HEK293T (cell line): ENCODE data around the gene CST8.

Experiments
- CTCF ChIA-PET: fragments of 350-600 bp; formaldehyde crosslinking; extraction: SDS; loops from one replicate; lab custom pipeline; 2021; ENCODE audit warnings: antibody characterized with exemption, inconsistent platforms; lab: Yijun Ruan, JAX
- POLR2A ChIA-PET: fragments of 350-600 bp; formaldehyde crosslinking; extraction: SDS; loops from one replicate; lab custom pipeline; 2020; ENCODE audit warnings: antibody characterized with exemption, inconsistent platforms; lab: Yijun Ruan, JAX
- DNase-seq: peaks from one replicate; pipeline ENCODE4 v3.0.0; 2012; ENCODE audit warnings: mixed read lengths; ENCODE audit errors: extremely low spot score
- ARNT ChIP-seq: fragments of 450-650 bp; IDR thresholded peaks from 2 replicates; pipeline ENCODE4 v1.6.1; 2017; ENCODE audit warnings: mild to moderate bottlenecking
- BHLHE40 ChIP-seq: fragments of 450-650 bp; IDR thresholded peaks from 2 replicates; pipeline ENCODE4 v1.6.1; 2016; ENCODE audit warnings: mild to moderate bottlenecking, moderate library complexity, borderline replicate concordance
- CTBP1 ChIP-seq: fragments of 450-650 bp; IDR thresholded peaks from 2 replicates; pipeline ENCODE4 v1.6.1; 2016; ENCODE audit warnings: borderline replicate concordance
- ELF4 ChIP-seq: fragments of 450-650 bp; IDR thresholded peaks from 2 replicates; pipeline ENCODE4 v1.6.1; 2017; ENCODE audit warnings: antibody characterized with exemption
- FOXA1 ChIP-seq: fragments of 450-650 bp; IDR thresholded peaks from 2 replicates; pipeline ENCODE4 v1.6.1; 2016; ENCODE audit warnings: mild to moderate bottlenecking
- FOXK2 ChIP-seq: fragments of 450-650 bp; IDR thresholded peaks from 2 replicates; pipeline ENCODE4 v1.6.1; 2016; ENCODE audit warnings: mild to moderate bottlenecking
- FOXM1 ChIP-seq: fragments of 450-650 bp; IDR thresholded peaks from 2 replicates; pipeline ENCODE4 v1.6.1; 2017; ENCODE audit warnings: mild to moderate bottlenecking, borderline replicate concordance
- HDGF ChIP-seq: fragments of 450-650 bp; IDR thresholded peaks from 2 replicates; pipeline ENCODE4 v1.6.1; 2017; ENCODE audit warnings: antibody characterized with exemption, borderline replicate concordance
- L3MBTL2 ChIP-seq: fragments of 450-650 bp; conservative IDR thresholded peaks from 2 replicates; pipeline ENCODE4 v1.6.1; 2016; ENCODE audit warnings: mild to moderate bottlenecking
- LEF1 ChIP-seq: fragments of 450-650 bp; IDR thresholded peaks from 2 replicates; pipeline ENCODE4 v1.6.1; 2017; ENCODE audit warnings: mild to moderate bottlenecking, borderline replicate concordance
- NFRKB ChIP-seq: fragments of 450-650 bp; IDR thresholded peaks from 2 replicates; pipeline ENCODE4 v1.6.1; 2016; ENCODE audit warnings: mild to moderate bottlenecking, moderate library complexity
- SP1 ChIP-seq: fragments of 450-650 bp; IDR thresholded peaks from 2 replicates; pipeline ENCODE4 v1.6.1; 2017
- SUZ12 ChIP-seq: fragments of 450-650 bp; IDR thresholded peaks from 2 replicates; pipeline ENCODE4 v1.6.1; 2016; ENCODE audit warnings: mild to moderate bottlenecking
- TARDBP ChIP-seq: fragments of 450-650 bp; IDR thresholded peaks from 2 replicates; pipeline ENCODE4 v1.6.1; 2016
- ZNF384 ChIP-seq: fragments of 450-650 bp; IDR thresholded peaks from 2 replicates; pipeline ENCODE4 v1.6.1; 2016
- TF ChIP-seq, protein P1 (sequence below): fragments of 450-650 bp; IDR thresholded peaks from 2 replicates; pipeline ENCODE4 v1.6.1; 2016

CST8 gene

DNA sequence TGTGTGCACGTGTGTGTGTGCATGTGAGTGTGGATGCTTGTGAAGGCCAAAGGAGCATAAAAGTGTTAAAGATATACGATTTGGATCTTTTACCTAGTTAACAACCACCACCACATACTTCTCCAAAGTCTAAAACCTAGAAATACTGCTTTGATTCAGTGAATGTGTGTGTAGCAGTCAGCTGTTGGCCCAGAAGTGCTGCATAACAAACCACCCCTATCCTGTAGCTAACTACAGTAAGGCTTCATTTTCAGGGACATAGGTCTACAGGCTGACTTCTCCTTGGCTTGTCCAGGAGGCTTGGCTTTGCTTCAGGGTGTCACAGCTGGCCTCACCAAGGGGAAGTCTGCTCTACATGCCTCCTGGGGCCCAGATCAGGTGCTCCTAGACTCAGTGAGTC, 2.4 kb upstream of the CST8 start:
- TF ChIP-seq ARNT (no peak), TARDBP (no peak), FOXA1 (no peak), BHLHE40 (no peak), SP1 (no peak), FOXM1 (no peak), NFRKB (no peak), FOXK2 (no peak), SUZ12 (no peak), L3MBTL2 (no peak), LEF1 (no peak), HDGF (no peak), ELF4 (no peak), CTBP1 (no peak), ZNF384 (no peak)
- TF ChIP-seq, protein P1, sequence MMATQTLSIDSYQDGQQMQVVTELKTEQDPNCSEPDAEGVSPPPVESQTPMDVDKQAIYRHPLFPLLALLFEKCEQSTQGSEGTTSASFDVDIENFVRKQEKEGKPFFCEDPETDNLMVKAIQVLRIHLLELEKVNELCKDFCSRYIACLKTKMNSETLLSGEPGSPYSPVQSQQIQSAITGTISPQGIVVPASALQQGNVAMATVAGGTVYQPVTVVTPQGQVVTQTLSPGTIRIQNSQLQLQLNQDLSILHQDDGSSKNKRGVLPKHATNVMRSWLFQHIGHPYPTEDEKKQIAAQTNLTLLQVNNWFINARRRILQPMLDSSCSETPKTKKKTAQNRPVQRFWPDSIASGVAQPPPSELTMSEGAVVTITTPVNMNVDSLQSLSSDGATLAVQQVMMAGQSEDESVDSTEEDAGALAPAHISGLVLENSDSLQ: no peak
- no peak for DNase-seq
- POLR2A ChIA-PET: no interaction called here
- CTCF ChIA-PET: no interaction called here

DNA sequence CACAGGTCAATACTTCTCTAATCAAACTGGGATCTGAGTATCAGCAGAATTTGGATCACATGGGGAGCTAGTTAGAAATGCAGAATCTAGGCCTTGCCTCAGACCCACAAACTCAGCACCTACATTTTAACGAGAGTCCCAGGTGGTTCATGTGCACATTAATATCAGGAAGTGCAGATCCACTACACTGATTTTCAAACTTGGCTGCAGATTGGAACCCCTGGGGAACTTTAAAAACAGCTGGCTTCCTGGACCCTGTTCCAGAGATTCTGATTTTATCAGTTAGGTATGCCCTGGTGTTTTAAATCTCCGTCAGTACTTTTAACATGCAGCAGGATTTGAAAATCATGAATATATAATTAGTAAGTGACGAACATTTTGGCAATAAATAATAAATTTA, 1.9 kb upstream of the CST8 start:
- TF ChIP-seq CTBP1 (no peak), ZNF384 (no peak), HDGF (no peak), NFRKB (no peak), ARNT (no peak)
- CTCF ChIA-PET: no interaction called here
- POLR2A ChIA-PET: no interaction called here
- no peak for DNase-seq

DNA sequence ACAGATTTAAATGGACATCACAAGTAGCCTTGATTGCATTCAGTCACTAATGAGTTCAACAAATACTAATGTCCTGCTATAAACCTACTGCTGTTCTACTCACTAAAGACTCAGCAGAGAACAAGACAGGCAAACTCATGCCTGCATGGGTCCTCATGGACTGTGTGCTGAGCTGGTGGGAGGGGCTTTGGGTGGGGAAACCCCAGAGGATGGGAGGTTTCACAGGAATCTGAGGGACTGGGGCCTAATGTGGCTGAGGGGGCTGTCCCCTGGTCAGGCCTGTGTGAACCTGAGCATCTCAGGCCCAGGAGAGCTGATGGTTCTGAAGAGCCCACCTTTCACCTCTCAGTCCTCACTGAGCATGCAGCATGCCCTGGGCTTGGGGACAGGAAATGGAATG, 1.4 kb downstream of the CST8 start:
- ChIA-PET CTCF (no interaction called here), POLR2A (no interaction called here)
- DNase-seq: no peak
- TF ChIP-seq CTBP1 (no peak), LEF1 (no peak), L3MBTL2 (no peak), SP1 (no peak), FOXK2 (no peak), BHLHE40 (no peak), TARDBP (no peak), ZNF384 (no peak), HDGF (no peak), NFRKB (no peak), FOXM1 (no peak), FOXA1 (no peak), ARNT (no peak), SUZ12 (no peak), ELF4 (no peak)
- TF ChIP-seq, protein P1: no peak

DNA sequence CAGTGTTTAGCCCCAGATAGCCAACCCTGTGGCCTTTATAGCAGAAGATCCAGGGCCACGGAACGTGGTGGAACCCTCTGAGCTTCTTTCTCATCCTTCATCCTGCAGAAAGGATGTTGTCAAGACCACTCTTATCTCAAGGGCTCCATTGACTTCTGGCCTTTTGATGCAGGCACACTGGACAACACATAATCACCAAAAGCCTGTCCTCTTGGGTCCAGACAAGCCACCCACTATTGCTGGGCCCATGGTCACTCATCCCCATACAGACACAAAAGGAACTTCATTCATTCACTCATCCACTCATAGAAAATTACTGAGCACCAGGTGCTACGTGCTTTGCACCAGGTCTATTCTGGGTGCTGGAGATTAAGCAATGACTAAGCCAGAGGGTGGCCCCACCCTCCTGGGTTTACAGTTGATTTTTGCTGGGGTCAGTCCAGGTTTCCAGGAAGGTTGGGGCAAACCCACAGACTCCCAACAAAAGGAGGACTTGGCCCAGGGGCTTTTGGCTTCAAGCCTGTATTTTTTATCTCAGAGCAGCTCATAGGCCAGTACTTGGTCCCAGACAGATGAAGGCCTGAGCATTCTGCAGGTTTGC, 2.4 kb downstream of the CST8 start:
- TF ChIP-seq CTBP1 (no peak), FOXM1 (no peak), ZNF384 (no peak), HDGF (no peak), SP1 (no peak), BHLHE40 (no peak), TARDBP (no peak), ARNT (no peak), FOXK2 (no peak), NFRKB (no peak)
- TF ChIP-seq, protein P1: no peak
- CTCF ChIA-PET: no interaction called here
- POLR2A ChIA-PET: no interaction called here
- no peak for DNase-seq

DNA sequence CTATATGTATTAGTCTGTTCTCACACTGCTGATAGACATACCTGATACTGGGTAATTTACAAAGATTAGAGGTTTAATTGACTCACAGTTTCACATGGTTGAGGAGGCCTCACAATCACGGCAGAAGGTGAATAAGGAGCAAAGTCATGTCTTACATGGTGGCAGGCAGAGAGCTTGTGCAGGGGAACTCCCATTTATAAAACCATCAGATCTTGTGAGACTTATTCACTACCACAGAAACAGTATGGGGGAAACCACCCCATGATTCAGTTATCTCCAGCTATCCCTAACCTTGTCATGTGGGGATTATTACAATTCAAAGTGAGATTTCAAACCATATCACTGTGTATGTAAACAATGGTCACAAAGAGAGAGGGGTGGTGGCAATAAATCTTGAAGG, 6.6 kb downstream of the CST8 start:
- ChIA-PET POLR2A (no interaction called here), CTCF (no interaction called here)
- no peak for TF ChIP-seq ELF4
- TF ChIP-seq SP1: no peak
- TF ChIP-seq HDGF: no peak
- TF ChIP-seq FOXM1: no peak
- TF ChIP-seq ARNT: no peak
- TF ChIP-seq, protein P1: no peak
- TF ChIP-seq BHLHE40: no peak
- no peak for TF ChIP-seq ZNF384
- no peak for TF ChIP-seq L3MBTL2
- no peak for DNase-seq

DNA sequence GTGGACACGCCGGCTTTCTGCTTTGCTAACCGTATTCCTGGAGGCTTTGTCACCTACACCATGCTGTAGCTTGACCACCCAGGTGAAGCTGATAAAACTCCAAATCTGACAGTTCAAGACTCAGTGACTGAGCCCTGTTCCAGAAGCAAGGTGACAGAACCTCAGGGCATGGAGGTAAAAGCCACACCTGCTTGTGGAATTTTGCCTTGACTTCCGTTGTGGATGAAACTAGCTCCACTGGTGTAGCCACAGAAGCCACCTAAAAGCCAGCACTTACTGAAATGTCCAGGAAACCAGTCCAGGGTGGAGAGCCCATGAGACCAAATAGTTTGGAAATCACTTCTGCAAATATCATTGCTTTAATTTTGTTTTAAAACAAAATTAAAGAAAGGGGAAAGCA, 11.0 kb downstream of the CST8 start:
- DNase-seq: no peak
- TF ChIP-seq TARDBP: no peak
- no peak for TF ChIP-seq HDGF
- no peak for TF ChIP-seq FOXK2
- TF ChIP-seq NFRKB: no peak
- no peak for TF ChIP-seq SP1
- TF ChIP-seq ZNF384: no peak
- TF ChIP-seq ARNT: no peak
- no peak for TF ChIP-seq L3MBTL2
- no peak for TF ChIP-seq ELF4
- ChIA-PET CTCF (no interaction called here), POLR2A (no interaction called here)
